Middle frontal gyrus (tissue), 1 donor: ENCODE data around the gene DENND5B.
A peak's percentile ranks its signal among the peaks of the same experiment; 100 is the strongest.
"Not testable (repeated sequence)": the region's sequence is repeated elsewhere in the genome, so short reads cannot be mapped to it uniquely, and the experiment has no call there.

Experiments used
- DNase-seq: peaks from one replicate; pipeline ENCODE4 v3.0.0-alpha.2; 2015; ENCODE audit warnings: low spot score; ENCODE audit errors: extremely low spot score

The DENND5B gene

GRCh38 chr12:31557707-31558106 is 33.2 kb downstream of the DENND5B start:
- DNase-seq = no peak

- not testable (repeated sequence) for DNase-seq
These were observed 35.5 kb downstream of the DENND5B start for GRCh38 chr12:31555466-31555865.

DNA sequence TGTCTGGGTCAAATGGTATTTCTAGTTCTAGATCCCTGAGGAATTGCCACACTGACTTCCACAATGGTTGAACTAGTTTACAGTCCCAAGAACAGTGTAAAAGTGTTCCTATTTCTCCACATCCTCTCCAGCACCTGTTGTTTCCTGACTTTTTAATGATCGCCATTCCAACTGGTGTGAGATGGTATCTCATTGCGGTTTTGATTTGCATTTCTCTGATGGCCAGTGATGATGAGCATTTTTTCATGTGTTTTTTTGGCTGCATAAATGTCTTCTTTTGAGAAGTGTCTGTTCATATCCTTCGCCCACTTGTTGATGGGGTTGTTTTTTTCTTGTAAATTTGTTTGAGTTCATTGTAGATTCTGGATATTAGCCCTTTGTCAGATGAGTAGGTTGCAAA is 40.3 kb downstream of the DENND5B start:
- not testable (repeated sequence) for DNase-seq

GRCh38 chr12:31536672-31537071 is 54.3 kb downstream of the DENND5B start:
- DNase-seq = no peak

- no peak for DNase-seq
These were observed 57.5 kb downstream of the DENND5B start for GRCh38 chr12:31533470-31533869.

- no peak for DNase-seq
These were observed 59.0 kb downstream of the DENND5B start for GRCh38 chr12:31531893-31532292.

DNA sequence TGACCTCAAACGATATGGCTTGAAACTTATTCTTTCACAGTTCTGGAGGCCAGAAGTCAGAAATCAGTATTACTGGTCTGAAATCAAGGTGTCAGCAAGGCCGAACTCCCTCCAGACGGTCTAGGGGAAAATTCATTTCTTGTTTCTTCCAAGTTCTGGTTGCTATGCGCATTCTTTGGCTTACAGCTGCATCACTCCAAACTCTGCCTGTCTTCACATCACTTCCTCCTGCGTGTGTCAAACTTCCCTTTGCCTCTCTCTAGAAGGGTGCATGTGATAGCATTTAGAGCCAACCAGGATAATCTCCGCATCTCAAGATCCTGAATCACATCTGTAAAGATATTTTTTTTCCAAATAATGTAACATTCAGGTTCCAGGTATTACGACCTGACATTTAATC is 62.8 kb downstream of the DENND5B start:
- DNase-seq = no peak

DNA sequence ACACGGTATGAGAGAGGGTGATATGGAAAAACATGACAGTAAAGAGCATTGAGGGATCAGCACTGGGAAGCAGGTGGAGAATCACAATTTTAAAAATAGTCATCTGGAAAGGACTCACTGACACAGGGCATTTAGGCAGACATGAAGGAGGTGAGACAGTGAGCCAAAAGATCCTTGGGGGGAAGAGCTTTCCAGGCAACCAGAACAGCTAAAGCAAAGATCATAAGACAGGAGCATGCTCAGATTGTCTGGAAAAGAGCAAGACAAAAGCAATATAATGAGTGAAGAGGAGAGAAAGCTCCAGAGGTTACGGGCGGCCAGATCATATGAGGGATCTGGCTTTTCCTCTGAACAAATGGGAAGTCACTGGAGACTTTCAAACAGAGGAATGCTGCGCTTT is 63.9 kb downstream of the DENND5B start:
- DNase-seq = no peak

GRCh38 chr12:31526158-31526546 is 64.8 kb downstream of the DENND5B start:
- DNase-seq = no peak

DNA sequence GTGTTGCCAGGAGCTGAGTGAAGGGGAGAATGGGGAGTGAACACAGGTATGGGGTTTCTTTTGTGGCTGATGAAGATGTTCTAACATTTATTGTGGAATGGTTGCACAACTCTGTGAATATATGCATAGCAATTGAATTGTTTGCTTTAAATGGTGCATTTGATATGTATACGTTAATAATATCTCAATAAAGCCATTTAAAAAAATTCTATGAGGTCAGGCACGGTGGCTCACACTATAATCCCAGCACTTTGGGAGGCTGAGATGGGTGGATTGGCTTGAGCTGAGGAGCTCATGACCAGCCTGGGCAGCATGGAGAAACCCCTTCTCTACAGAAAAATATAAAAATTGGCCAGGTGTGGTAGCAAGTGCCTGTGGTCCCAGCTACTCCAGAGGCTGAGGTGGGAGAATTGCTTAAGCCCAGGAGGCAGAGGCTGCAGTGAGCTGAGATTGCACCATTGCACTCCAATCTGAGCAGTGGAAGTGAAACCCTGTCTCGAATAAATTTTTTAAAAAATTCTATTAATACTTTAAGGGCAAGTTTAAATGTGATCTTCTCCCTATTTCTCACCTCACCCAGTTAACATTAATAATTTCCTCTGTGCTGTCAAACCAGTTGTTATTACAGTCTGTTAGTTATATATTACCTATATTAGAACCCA is 65.3 kb downstream of the DENND5B start:
- DNase-seq = no peak

GRCh38 chr12:31524791-31525495 is 66.0 kb downstream of the DENND5B start:
- no peak for DNase-seq

- no peak for DNase-seq
These were observed 67.6 kb downstream of the DENND5B start for GRCh38 chr12:31523306-31523705.

- no peak for DNase-seq
These were observed 68.3 kb downstream of the DENND5B start for GRCh38 chr12:31522607-31523006.

DNA sequence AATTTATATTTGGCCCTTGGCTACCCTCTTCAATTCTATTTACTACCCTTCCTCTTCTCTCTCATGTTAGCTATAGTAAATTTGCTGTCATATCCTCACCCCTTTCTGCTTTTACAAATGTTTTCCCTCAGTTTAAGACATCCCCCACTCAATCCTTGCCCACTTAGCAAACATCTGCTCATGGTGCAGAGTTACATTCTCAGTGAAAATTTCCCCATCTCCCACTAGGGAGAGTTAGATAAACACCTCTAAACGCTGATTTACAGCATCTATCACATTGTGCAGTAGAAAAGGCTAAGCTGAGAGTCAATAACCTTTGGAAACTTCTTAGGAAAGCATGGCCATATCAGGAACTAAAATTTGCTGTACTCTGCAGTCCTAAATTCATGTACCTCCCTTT is 69.0 kb downstream of the DENND5B start:
- DNase-seq = no peak

GRCh38 chr12:31519511-31519910 is 71.4 kb downstream of the DENND5B start:
- no peak for DNase-seq

- peak; percentile 18 for DNase-seq
These were observed 72.2 kb downstream of the DENND5B start for GRCh38 chr12:31518680-31519227.

DNA sequence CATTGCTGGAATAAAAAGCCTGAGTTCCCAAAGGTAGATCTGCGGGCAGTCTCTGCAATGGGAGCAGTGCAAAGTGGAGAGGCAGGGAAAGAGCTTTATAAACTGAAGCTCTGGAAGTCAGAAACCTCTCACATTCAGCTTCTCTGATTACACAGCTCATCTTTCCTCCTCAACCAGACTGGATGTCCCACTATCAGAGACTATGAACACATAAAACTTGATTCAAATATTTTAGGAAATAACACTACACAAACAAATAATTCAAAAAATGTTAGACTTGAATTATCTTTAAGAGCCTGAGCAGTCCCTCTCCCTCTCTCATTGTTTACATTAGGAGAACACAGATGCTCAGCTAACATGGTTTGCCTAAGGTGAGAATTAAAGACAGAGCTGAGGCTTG is 72.9 kb downstream of the DENND5B start:
- DNase-seq = no peak

- no peak for DNase-seq
These were observed 74.2 kb downstream of the DENND5B start for GRCh38 chr12:31516702-31517101.

GRCh38 chr12:31514912-31515311 is 76.0 kb downstream of the DENND5B start:
- no peak for DNase-seq

DNA sequence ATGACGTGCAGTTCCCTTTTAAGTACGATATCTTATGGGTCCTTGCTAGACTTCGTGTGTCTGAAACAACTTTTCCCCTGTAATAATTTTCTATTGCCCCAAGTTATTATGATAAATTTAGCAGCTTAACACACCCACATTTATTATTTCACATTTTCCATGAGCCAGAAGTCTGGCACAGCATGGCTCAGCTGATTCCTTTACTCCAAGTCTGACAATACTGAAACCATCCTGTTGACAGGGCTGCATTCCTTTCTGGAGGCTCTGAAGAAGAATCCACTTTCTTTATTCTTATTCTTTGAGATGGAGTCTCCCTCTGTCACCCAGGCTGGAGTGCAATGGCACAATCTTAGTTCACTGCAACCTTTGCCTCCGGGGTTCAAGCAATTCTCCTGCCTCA is 80.9 kb downstream of the DENND5B start:
- no peak for DNase-seq

- DNase-seq = no peak
These were observed 82.3 kb downstream of the DENND5B start for GRCh38 chr12:31508436-31509150.

- no peak for DNase-seq
These were observed 83.0 kb downstream of the DENND5B start for GRCh38 chr12:31507966-31508365.
